GM19328 (cell line): ENCODE data around the gene SLC22A6.
"Not testable (repeated sequence)": the region's sequence is repeated elsewhere in the genome, so short reads cannot be mapped to it uniquely, and the experiment has no call there.

Experiments used
- ATAC-seq: cut with Tn5 transposase; IDR thresholded peaks from one replicate; pipeline ENCODE4 v1.9.1; 2021; ENCODE audit warnings: mild to moderate bottlenecking, moderate library complexity; ENCODE audit not compliant: unreplicated experiment

The SLC22A6 gene

DNA sequence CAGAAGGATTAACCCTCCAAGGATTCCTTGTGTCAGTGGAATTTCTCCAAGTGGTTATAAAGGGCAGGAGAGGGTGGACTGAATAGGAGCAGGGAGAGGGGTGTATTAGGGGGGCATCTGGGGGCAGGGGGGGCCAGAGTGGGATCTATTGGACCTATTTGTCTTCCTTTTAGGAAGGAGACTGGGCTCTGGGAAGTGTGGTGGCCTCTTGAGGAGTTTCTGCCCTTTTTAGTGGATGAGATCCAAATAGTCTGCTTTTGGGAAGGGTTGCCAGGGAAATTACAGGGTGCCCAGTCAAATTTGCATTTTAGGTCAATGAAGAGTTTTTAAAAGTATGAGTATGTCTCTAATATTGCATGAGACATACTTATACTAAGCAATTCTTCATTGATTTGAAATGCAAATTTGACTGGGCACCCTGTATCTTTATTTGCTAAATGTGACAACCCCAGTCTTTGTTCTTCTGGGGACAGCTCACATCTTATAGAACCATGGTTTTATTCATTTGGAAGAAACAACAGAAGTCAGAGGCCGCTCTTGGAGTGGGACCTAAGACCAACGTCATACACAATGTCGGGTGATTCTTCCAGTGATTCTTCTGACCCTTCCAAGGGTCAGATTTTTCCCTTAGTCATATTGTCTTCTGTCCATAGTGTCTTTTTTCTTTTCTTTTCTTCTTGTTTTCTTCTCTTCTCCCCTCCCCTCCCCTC lies 429 bp upstream of the SLC22A6 start:
- no peak for ATAC-seq

DNA sequence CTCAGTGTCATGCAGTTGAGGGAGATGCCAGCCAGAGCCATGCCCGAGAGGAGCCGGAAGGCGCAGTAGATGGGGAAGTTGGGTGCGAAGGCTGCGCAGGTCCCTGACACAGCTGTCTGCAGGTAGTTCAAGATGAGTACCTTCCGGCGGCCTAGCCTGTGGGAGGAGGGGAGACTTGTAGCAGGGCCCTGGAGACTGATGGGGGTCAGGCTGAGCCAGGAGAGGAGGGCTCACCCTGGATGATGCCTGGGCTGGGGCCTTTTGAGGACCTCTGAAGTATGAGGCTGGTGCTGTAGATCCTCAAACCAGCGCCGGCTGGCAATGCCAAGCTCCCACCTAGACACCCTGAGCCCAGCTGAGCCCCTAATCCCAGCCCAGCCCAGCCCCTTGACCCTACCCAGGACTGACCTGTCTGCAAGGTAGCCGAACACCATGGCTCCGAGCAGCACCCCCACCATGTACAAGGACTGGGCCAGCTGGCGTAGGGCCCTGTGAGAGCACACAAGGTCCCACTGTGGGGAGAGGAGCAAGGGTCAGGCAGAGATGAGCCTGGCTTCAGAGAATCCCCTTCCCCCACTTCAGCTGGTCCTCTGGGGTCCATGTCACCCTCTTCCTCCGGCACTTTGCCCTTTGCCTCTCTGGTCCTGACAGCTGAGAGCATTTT lies 1.1 kb downstream of the SLC22A6 start:
- ATAC-seq = no peak

DNA sequence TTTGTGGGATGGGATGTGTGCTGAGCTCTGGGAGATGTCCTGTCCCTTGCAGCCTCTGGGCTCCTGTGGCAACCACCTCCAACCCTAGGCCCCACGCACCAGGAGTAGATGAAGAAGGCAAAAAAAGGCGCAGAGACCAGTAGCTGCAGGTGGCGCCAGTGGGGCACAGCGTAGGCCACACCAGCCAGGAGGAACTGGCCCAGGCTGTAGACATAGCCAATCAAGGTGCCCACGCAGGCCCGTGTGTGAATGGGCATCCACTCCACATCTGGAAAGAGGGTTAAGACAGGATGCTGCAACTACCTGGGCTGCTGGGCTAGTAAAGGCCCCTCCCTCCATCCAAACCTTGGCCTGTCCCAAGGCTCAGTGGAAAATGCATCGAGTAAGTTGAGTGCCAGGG lies 3.0 kb downstream of the SLC22A6 start:
- no peak for ATAC-seq

DNA sequence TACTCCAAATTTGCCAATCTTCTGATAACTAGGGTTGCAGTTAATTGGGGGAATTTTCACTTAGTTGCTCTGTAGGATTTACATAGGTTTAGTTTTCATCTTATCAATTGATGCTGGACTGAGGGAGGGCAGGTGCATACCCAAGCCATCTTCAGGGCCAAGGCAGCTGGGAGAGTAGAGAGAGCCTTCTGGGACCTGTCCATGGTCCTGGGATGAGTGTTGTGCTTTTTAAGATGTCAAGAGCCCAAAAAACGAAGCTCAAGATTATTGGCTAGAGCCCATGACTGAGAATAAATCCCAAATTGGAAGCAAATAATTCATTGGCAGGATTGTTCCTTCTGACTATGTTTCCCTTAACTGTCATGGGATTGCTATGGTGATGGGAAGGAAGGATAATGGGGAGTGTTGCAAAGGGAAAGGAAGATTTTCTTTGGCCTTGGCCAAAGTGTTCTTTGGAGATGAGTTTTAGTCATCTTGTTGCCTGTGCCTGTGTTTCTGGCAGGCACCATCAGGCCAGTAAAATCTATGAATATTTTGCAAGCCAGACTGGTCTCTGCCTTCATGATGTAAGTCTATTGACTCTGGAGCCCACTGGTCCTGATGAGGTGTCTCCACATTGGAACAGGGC lies 4.5 kb downstream of the SLC22A6 start:
- no peak for ATAC-seq

DNA sequence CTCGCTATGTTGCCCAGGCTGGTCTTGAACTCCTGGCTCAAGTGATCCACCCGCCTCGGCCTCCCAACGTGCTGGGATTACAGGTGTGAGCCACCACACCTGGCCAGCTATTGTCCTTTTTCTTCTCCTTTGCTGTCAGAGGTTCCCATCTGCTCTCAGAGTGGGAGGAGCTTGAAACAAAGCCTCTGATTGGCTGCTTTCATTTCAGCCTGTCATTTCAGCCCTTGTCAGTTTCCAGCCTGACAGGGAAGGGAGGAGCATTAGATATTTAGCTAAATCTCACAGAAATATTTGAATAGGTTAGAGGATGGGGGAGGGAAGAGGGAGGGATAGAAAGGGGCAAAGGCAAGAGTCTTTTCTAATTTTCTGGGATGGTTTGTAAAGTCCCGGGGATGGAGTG lies 8.7 kb downstream of the SLC22A6 start:
- no peak for ATAC-seq

DNA sequence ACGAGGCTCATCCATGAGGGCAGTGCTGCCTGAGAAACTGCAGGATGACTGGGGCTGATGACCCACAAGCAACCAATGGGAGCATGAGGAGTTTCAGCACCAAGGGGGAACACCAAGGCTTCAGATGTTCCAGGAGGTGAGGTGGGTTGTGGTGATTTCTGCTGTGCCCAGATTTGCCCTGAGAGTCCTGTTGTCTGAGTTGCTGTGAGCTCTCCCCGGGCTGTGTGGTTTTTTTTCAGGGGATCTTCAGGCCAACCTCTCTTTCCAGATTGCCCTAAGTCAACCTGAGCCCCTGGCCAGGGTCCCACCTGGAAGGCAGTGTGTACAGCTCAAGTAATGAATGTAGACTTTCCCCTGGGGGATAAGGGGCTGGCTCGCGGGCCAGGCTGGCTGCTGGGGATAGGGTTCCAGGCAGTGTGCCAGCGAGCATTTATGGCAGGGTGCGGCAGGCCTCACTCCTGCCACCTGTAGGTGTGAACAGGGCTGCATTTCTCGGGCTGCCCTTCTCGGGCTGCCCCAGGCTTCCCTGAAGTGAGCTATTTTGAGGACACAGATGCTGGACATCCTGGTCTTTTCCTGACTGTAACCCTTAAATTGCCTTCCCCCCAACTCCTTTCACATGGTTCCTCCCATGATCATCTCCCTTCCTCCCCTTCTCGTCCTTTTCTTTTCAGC lies 9.8 kb downstream of the SLC22A6 start:
- no peak for ATAC-seq

DNA sequence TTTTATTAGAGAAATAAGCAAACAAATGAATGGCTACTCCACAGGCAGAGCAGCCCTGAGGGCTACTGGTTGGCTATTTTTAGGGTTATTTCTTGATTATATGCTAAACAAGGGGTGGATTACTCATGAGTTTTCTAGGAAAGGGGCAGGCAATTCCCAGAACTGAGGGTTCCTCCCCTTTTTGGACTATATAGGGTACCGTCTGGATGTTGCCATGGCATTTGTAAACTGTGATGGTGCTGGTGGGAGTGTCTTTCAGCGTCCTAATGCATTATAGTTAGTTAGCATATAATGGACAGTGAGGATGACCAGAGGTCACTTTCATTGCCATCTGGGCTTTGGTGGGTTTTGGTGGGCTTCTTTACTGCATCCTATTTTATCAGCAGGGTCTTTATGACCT lies 19.2 kb downstream of the SLC22A6 start:
- no peak for ATAC-seq

DNA sequence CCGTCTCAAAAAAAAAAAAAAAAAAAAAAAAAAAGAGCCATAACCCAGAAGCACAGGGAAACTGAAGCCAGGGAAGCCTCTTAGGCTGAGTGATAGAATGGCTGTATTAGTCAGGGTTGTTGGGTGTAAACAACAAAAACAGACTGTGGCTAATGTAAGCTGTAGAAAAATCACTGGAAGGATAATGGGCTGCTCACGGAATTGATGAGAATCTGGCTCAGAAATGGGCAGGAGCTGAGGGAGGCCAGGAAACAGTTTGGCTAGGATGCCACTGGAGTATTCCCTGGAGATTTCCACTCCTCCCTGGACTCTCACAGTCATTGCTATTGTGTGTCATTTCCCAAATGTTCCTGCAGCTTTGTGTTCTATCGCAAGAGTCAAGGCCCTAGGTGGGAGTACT lies 22.4 kb downstream of the SLC22A6 start:
- ATAC-seq = no peak

DNA sequence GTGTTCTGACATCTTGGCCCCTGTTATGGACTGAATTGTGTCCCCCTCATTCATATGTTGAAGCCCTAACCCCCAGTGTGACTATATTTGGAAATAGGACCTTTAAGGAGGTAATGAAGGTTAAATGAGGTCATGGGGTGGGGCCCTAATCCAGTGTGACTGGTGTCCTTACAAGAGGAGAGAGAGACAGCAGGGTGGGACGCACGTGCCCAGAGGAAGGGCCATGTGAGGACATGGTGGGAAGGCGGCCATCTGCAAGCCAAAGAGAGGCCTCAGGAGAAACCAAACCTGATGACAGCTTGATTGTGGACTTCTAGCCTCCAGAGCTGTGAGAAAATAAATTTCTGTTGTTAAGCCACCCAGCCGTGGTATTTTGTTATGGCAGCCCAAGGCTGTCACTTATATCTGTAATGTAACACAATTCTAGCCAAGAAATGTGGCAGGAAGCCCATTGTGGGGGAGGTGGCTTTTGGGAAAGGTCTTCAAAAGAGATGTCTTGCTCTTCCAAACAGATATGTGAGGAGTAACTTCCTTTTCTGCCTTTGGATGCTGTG lies 23.7 kb downstream of the SLC22A6 start:
- ATAC-seq = no peak

DNA sequence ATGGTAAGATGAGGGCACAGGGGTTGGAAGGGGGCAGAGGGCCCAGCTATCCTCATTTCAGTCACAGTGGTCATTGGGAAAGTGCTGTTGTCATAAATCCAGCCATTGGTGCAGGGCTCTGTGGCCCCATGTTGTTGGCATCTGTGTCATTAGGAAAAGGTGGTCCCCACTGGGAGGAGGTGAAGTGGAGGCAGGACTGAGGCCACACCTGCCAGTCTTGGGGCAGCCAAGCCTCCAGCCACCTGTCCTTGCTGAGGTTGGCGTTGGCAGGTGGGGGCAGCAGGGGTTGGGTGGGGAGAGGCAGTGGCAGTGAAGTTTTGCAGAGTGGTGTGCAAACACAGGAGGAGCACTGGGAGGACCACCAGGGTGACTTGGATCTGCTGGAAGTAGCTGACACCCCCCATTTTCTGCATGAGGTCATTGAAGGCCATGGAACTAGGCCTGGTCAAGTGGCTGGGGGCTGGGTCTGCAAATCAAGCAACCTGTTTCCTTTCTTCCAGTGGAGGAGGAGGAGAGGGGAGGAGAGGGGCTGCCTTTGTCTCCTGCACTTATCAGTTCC lies 25.3 kb downstream of the SLC22A6 start:
- no peak for ATAC-seq

DNA sequence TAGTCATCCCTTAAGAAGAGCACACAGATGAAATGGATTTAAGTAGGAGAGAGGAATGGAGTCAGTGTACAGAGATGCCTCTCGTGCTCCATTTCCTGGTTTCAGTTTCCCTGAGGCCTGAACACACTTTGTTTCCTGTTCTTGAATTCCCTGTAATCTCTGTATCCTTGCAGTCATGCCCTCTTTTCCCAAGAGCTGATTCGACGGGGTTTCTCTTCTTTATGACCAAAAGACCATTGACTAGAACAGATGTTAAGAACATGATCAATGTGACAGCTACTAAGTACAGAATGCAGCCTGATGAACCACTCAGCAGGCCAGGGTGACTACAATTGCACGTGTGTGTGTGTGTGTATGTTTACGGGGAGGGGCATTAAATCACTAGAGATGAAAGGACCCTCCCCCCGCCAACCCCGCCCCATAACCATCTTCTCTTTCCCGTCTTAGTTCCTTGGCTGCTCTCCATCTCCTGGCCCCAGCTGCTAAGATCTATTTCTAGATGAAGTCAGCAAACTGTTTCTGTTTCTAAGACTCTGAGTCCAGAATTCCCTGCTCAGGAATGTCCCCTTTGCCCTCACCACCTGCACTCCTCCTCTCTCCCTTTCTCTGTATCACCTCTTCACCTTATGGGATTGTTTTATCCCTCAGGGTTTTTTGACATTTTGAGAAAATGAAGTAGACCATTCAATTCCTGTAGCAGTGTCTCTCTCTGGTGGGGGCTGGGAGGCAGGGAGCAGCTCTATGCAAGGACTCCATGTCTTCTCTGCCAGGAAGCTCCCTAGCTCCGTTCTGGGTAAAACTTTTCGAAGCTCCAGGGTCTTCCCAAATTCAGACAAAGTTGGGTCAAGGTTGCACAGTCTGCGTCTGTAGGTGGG lies 26.0 kb downstream of the SLC22A6 start:
- no peak for ATAC-seq

DNA sequence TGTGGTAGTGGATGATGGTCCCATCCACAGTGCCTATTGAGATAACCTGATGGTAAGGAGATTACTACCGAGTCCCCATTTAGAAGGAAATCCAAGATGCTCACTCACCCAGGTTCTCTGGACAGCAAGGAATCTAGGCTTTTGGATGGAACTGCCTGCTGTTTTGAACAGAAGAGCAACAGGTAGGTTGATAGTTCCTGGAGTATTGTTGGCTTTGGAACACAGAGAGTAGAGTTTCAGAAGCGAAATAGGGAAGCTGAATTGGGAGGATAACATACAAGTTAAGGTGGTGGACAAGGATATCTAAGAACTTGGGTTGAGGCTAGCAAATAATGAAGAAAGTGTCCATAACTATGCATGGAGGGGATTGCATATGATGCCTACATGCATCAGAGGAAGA lies 27.6 kb downstream of the SLC22A6 start:
- ATAC-seq = no peak

DNA sequence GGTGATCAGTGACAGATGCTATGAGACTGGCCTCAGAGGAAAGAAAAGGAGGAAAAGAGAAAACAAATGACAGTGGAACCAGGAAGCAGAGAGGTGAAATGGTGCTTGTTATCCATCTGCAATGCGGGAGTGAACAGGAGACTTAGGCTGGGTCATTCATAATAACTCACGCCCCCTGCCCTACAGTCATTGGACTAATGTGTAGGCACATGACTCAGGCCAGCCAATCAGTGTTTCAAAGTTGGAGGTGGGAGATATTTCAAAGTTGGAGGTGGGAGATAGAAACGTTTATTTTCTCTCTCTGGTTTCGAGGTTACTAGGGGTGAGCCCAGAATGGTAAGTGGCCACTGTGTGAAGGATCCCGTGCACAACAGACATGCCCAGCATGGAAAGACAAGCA lies 30.3 kb downstream of the SLC22A6 start:
- ATAC-seq = no peak

DNA sequence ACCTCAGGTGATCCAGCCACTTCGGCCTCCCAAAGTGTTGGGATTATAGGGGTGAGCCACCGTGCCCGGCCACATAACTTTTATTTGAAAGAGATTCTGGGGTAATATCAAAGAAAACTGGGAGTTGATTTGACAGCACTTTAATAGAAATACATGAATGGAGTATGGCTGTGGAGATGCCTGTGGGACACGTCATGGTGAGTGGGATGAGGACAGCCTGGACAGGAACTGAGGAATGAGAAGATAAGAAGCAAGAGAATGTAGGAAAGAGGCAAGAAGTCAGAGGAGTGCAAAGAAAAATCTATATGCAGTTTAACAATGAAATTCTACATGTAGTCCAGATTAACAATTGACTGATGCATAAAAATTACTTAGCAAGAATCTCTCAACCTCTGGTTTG lies 31.0 kb downstream of the SLC22A6 start:
- no peak for ATAC-seq

DNA sequence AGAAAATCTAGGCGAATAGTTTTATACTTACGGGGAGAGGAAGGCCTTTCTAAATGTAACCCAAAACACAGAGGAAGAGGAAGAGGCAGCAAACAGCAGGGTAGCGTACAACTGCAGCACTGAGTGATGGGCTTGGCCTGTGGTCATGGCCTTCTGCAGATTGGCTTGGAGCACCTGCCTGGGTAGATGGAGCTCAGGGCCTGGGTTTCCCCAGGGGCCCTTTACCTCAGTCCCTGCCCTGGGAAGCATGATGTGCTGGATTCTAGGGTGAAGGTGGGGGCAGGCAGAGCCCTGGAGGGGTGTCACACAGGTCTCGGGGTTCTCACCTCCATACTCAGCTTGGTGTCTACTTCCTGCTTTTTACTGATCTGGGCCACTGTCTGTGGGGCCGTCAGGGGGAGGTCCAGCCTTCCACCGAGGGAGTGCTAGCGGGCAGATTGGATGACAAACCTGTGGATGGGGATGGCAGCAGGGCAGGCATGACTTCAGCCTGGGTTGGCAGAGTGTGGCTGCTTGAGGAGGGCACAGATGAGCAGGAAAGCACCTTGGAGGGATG lies 35.9 kb downstream of the SLC22A6 start:
- no peak for ATAC-seq

DNA sequence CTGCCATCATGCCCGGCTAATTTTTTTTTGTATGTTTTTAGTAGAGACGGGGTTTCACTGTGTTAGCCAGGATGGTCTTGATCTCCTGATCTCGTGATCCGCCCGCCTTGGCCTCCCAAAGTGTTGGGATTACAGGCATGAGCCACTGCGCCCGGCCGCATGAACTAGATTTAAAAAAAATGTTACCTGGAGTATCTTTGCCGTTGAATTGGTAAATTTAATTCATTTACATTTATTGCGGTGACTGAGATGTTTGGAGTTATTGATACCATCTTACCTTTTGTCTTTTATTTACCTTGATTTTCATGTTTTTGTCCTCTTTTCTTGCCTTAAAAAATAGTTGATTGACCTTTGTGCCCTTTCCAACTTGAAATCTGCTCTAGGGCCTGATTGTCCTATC lies 39.2 kb downstream of the SLC22A6 start:
- not testable (repeated sequence) for ATAC-seq

DNA sequence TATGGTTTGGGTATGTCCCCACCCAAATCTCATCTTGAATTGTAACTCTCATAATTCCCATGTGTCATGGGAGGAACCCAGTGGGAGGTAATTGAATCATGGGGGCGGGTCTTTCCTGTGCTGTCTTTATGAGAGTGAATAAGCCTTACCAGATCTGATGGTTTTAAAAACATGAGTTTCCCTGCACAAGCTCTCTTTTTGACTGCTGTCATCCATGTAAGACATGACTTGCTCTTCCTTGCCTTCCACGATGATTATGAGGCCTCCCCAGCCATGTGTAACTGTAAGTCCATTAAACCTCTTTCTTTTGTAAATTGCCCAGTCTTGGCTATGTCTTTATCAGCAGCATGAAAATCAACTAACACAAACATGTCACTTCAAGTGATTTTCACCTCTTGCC lies 47.2 kb downstream of the SLC22A6 start:
- not testable (repeated sequence) for ATAC-seq

DNA sequence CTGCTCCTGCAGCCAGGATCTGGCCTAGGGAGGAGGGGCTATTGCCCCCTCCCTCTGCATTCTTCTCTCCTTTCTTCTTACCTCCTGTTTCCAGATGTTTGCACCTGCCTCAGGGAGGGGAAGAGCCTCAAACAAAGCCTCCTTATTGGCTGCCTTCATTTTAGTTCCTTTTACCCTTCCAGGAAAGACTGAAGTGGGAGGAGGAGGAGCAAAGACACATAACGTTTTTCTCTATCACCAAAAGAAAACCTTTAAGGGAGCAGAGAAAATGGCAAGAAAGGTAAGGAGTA lies 50.3 kb downstream of the SLC22A6 start:
- ATAC-seq = no peak

DNA sequence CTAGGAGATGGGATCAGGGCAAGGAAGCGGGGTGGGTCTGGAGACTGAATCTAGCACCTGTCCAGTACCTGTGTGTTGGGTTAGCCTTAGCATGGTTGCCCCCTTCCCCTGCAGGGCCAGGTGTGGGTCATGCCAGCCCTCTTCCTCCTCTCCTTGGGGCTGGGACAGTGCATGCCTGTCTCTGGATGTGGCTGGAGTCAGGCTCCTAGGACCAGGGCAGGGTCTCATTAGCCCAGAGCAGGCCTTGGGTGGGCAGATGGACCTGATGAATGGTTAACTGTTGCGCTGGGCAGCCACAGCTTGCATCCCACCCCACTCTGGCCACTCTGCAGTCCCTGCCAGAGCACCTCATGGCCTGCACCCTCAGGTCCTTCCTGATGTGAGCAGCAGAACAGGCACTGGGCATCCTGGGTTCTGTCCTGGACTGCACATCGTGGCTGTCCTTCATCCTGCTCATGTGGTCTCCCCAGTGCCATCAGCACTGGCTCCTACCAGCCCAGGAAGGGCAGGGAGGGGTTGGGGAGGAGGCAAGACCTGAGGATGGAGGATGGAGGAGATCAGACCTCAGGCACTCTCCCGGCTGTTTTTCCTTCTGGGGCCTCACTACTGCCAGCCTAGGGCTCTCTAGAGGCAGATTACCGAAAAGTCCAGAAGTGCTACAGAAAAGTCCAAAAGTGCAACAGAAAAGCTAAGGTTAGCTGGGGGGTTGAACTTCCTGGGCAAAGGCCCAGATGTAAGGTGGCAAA lies 50.8 kb downstream of the SLC22A6 start:
- no peak for ATAC-seq
